Uterus (tissue), 4 donors: ENCODE results near the gene CFAP69. TPM values are rescaled to one million over a fixed set of nuclear protein-coding genes. Genes with fewer than 3 reads are reported as not detected.

Experiments used
- DNase-seq, 2 donors: peaks; one replicate each; pipeline ENCODE4 v3.0.0-alpha.2; 2019 to 2020
- H3K27ac ChIP-seq, 2 donors: fragments of 200-600 bp; sonication (generic); 1 replicate in 1 of 2; 2 replicates in 1 of 2; pipeline ENCODE4 v1.5.1; 2016 to 2018
- H3K27me3 ChIP-seq, 2 donors: fragments of 200-600 bp; sonication (generic); one replicate each; pipeline ENCODE4 v1.5.1; 2018 to 2019; ENCODE audit warnings: control low read depth in 1 of 2
- H3K36me3 ChIP-seq, 2 donors: fragments of 200-600 bp; sonication (generic); one replicate each; pipeline ENCODE4 v1.5.1; 2019; ENCODE audit warnings: control low read depth in 1 of 2
- H3K4me1 ChIP-seq, 2 donors: fragments of 200-600 bp; sonication (generic); one replicate each; pipeline ENCODE4 v1.5.1; 2018 to 2019; ENCODE audit warnings: control low read depth in 1 of 2
- H3K4me3 ChIP-seq, 2 donors: fragments of 200-600 bp; sonication (generic); 1 replicate in 1 of 2; 2 replicates in 1 of 2; pipeline ENCODE4 v1.5.1; 2018 to 2019; ENCODE audit warnings: mild to moderate bottlenecking in 1 of 2
- H3K9me3 ChIP-seq, 2 donors: fragments of 200-600 bp; sonication (generic); one replicate each; pipeline ENCODE4 v1.5.1; 2019; ENCODE audit warnings: control low read depth in 1 of 2
- CTCF ChIP-seq, 4 experiments: fragments of 200-600 bp in 2 of 4; fragments of 450-650 bp in 2 of 4; sonication (generic) in 2 of 4; IDR thresholded peaks; one replicate each; pipeline ENCODE4 v1.5.1; 2016 to 2019; ENCODE audit warnings: antibody characterized with exemption in 4 of 4, mild to moderate bottlenecking in 2 of 4, moderate library complexity in 1 of 4
- POLR2A ChIP-seq, 2 donors: fragments of 450-650 bp; IDR thresholded peaks; one replicate each; pipeline ENCODE4 v1.6.1; 2016; ENCODE audit warnings: antibody characterized with exemption in 2 of 2, mild to moderate bottlenecking in 1 of 2, moderate library complexity in 1 of 2
- intact Hi-C: fragments of 100-400 bp; cut with DNase I; formaldehyde crosslinking; loops from one replicate; pipeline ENCODE4 v1.15.1; 2023; ENCODE audit warnings: low total_unique reads
- total RNA-seq, 4 donors: library from RNA; depleted of rRNA in 3 of 4; stranded (reverse); fragments of >200 nt in 3 of 4; gene quantifications; one replicate each; pipeline versions ENCODE4 v1.1.0 to v1.2.4, GENCODE V29; 2014 to 2023
- donor health status: DM: yes; HTN: yes; CAD: no.

The CFAP69 gene
- total RNA-seq, 4 donors from 2014 or later = 5.9 to 17.4 (median 10.2) TPM

DNA sequence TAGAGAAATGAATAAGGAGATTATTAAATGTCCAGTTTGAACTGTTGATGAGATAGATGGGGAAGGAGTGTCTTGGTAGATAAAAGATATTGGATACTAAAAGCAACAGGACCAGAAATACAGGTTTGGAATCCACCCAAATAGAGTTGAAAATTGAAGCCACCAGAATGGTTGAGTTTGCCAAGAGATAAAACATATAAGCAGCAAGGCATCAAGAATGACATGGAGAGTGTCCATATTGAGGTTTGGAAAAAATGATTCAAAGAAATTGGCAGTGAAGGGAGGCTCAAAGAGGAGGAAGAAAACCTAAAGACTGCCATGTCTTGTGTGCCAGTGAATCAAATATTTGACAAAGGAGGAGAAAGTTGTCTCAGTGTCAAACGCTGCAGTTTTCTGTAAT lies 24.2 kb downstream of the CFAP69 start:
- no peak overlapping the region for H3K4me3 ChIP-seq
- DNase-seq = no peak
- H3K27me3 ChIP-seq = no peaks in the 10 kb centered on the region
- no peak overlapping the region for H3K27ac ChIP-seq
- TF ChIP-seq POLR2A (IDR thresholded peaks at IDR 0.05) (no peak), CTCF (IDR thresholded peaks at IDR 0.05) (no peak)
- no peaks in the 10 kb centered on the region for H3K9me3 ChIP-seq
- no peaks in the 10 kb centered on the region for H3K36me3 ChIP-seq
- H3K4me1 ChIP-seq = no peaks in the 10 kb centered on the region
- intact Hi-C loops = loop anchor here (10.0 kb wide), 1 partner anchor 114 kb away; the partner anchor contains the start of gene STEAP1

DNA sequence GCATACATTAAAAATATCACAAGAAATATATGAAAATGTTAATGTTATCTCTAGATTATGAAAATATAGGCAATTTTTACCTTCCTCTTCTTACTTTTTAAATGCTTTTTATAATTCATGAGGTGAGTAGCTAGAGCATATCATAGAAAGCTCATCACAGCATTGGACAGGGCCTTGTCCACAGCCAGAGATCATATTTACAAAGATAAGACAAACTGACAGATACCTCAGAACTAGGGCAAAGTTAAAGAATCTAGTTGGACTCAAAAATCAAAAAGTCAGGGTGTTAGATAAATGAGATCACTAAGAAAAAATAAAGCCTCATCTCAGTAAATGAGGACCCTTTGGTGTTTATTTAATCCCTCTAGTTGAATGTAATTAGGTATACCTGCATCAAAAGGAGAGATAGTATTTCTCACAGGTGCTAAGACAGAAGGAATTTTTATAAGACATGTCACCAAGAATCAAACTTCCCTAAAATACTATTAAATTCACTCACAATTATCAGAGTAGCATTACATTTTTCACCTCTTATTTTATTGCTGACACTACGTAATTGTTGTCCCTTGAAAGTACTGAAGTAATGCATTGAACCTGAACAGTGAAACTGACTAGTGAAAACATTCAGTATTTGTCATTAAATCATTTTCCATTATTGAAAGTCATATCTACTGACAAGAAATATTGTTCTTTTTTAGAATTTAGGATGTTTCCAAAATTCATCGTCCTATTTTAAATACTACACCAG lies 25.6 kb downstream of the CFAP69 start:
- Histone ChIP-seq H3K27ac (no peak overlapping the region), H3K4me3 (no peak overlapping the region), H3K4me1 (no peaks in the 10 kb centered on the region), H3K36me3 (no peaks in the 10 kb centered on the region), H3K27me3 (no peaks in the 10 kb centered on the region), H3K9me3 (no peaks in the 10 kb centered on the region)
- intact Hi-C loops = no loop called here
- no peak for TF ChIP-seq POLR2A (IDR thresholded peaks at IDR 0.05)
- TF ChIP-seq CTCF (IDR thresholded peaks at IDR 0.05) = no peak
- DNase-seq = no peak

DNA sequence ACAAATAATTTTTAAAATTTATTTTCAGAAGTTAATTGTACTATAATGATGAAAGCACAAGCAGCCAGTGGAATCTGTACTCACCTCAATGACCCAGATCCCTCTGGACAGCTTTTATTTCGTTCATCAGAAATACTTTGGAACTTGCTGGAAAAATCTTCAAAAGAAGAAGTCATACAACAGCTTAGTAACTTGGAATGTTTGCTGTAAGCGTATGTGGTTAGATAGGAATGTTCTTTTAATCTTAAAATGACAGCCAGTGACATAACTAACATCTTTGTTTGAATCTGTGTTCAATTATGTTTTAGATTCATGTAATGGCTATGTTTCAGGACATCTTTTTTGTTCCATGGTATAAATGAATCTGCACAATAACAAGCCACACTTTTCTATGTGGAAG lies 26.8 kb downstream of the CFAP69 start:
- intact Hi-C loops = no loop called here

GRCh38 chr7:90272242-90272641 lies 27.3 kb downstream of the CFAP69 start:
- no peak overlapping the region for H3K27ac ChIP-seq
- H3K9me3 ChIP-seq = no peaks in the 10 kb centered on the region
- no peaks in the 10 kb centered on the region for H3K36me3 ChIP-seq
- no peak for DNase-seq
- H3K27me3 ChIP-seq = no peaks in the 10 kb centered on the region
- H3K4me1 ChIP-seq = no peaks in the 10 kb centered on the region
- no peak for TF ChIP-seq CTCF (IDR thresholded peaks at IDR 0.05)
- TF ChIP-seq POLR2A (IDR thresholded peaks at IDR 0.05) = no peak
- intact Hi-C loops = no loop called here
- H3K4me3 ChIP-seq = no peak overlapping the region

More for the DNA sequence above, 26.8 kb downstream of the CFAP69 start:
- Histone ChIP-seq H3K27ac (no peak overlapping the region), H3K9me3 (no peaks in the 10 kb centered on the region), H3K27me3 (no peaks in the 10 kb centered on the region), H3K4me3 (no peak overlapping the region), H3K36me3 (no peaks in the 10 kb centered on the region), H3K4me1 (no peaks in the 10 kb centered on the region)
- no peak for DNase-seq
- TF ChIP-seq CTCF (IDR thresholded peaks at IDR 0.05) (no peak), POLR2A (IDR thresholded peaks at IDR 0.05) (no peak)

DNA sequence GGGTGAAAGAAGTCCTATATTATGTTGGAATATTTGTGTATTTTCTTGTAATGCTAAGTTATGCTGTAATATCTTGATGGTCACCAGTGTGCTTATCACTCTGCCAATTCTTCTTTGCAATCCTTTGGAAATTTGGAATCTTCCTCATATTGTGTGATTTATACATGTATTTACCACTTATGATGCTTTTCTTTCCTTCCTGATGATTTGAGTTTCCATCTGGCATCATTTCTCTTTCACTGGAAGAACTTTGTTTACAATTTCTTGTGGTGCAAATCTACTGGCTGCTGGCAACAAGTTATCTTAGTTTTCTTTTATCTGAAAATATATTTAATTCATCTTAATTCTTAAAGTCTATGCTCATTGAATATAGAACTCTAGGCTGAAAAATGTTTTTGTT lies 29.2 kb downstream of the CFAP69 start:
- no peak for TF ChIP-seq POLR2A (IDR thresholded peaks at IDR 0.05)
- TF ChIP-seq CTCF (IDR thresholded peaks at IDR 0.05) = no peak
- no peak overlapping the region for H3K27ac ChIP-seq
- no peak overlapping the region for H3K4me3 ChIP-seq
- H3K36me3 ChIP-seq = no peaks in the 10 kb centered on the region
- no peaks in the 10 kb centered on the region for H3K27me3 ChIP-seq
- no peak for DNase-seq
- intact Hi-C loops = no loop called here
- no peaks in the 10 kb centered on the region for H3K4me1 ChIP-seq
- no peaks in the 10 kb centered on the region for H3K9me3 ChIP-seq
